Activated T-helper 1 cell treated with anti-CD3 and anti-CD28 coated beads, Interleukin-2, amount 50 U/mL, for 16 hours (primary cell): Measurements from ENCODE around the gene SPRR2G.
"Not testable (repeated sequence)": the region's sequence is repeated elsewhere in the genome, so short reads cannot be mapped to it uniquely, and the experiment has no call there.

Experiments
- DNase-seq, 2 donors: peaks; one replicate each; pipeline ENCODE4 v3.0.0-alpha.2; 2020; ENCODE audit warnings: low read depth in 1 of 2, low spot score in 1 of 2

The SPRR2G gene

GRCh38 chr1:153115264-153115663, 35.4 kb downstream of the SPRR2G start:
- DNase-seq, result not testable (repeated sequence)

- DNase-seq, result no peak
These were observed 37.3 kb downstream of the SPRR2G start, which contains the start of gene SPRR2F for GRCh38 chr1:153113416-153113815. Gene SPRR2F, minus strand, starts transcription at chr1:153113516. Its CDS starts 783 bp downstream, at chr1:153112733.

GRCh38 chr1:153112454-153112853, 38.2 kb downstream of the SPRR2G start:
- DNase-seq, result not testable (repeated sequence)

DNA sequence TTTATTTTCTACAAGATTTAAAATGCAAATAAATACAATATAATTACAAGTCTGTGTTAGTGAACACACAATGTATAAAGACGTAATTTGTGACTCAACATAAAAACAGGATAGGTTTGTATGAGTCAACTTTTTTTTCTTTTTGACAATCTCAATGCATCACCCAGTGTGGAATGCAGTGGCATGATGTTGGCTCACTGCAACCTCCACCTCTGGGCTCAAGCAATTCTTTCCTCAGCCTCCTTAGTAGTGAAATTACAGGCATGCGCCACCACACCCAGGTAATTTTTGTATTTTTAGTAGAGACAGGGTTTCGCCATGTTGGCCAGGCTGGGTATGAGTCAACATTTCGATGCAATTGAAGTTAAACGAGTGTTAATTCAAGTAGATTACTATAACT, 50.4 kb downstream of the SPRR2G start:
- no peak for DNase-seq
